HepG2 (cell line): ENCODE data around the gene C20orf144. TPM values are rescaled to one million over a fixed set of nuclear protein-coding genes. Genes with fewer than 3 reads are reported as not detected.

Source experiments
- ARNTL ChIP-seq: sonication (generic); formaldehyde crosslinking; IDR thresholded peaks from 2 replicates; pipeline ENCODE4 v1.4.0; 2020; ENCODE audit warnings: mild to moderate bottlenecking, missing genetic modification reagents
- HHEX ChIP-seq: IDR thresholded peaks from 2 replicates; pipeline ENCODE4 v1.6.1; 2016; ENCODE audit warnings: control low read depth
- KAT2B ChIP-seq: fragments of 150-350 bp; IDR thresholded peaks from 2 replicates; pipeline ENCODE4 v1.6.1; 2014; ENCODE audit warnings: low read depth, low read length, borderline replicate concordance
- KAT7 ChIP-seq: IDR thresholded peaks from 2 replicates; pipeline ENCODE4 v1.6.1; 2018; ENCODE audit warnings: borderline replicate concordance, missing compliant biosample characterization
- MIER2 ChIP-seq: IDR thresholded peaks from 2 replicates; pipeline ENCODE4 v1.6.1; 2016; ENCODE audit warnings: missing biosample characterization, missing genetic modification reagents
- NFKBIZ ChIP-seq: IDR thresholded peaks from 2 replicates; pipeline ENCODE4 v1.6.1; 2018; ENCODE audit warnings: missing genetic modification reagents, missing compliant biosample characterization
- SIX1 ChIP-seq: sonication (generic); formaldehyde crosslinking; IDR thresholded peaks from 2 replicates; pipeline ENCODE4 v1.4.0; 2020; ENCODE audit warnings: missing genetic modification reagents, borderline replicate concordance
- SYNCRIP ChIP-seq: fragments of 200-400 bp; formaldehyde crosslinking; IDR thresholded peaks from 2 replicates; pipeline ENCODE4 v1.6.1; 2018; ENCODE audit warnings: mild to moderate bottlenecking, low read depth, low read length; ENCODE audit not compliant: insufficient read depth
- THAP11 ChIP-seq: IDR thresholded peaks from 2 replicates; pipeline ENCODE4 v1.6.1; 2016; ENCODE audit warnings: missing biosample characterization, missing genetic modification reagents
- TMF1 ChIP-seq: sonication (generic); formaldehyde crosslinking; IDR thresholded peaks from 2 replicates; pipeline ENCODE4 v1.8.1; 2022; ENCODE audit warnings: low read depth, missing genetic modification reagents
- ZKSCAN1 ChIP-seq: fragments of 150-350 bp; IDR thresholded peaks from 2 replicates; pipeline ENCODE4 v1.6.1; 2014; ENCODE audit warnings: low read length
- ZNF180 ChIP-seq: sonication (generic); formaldehyde crosslinking; IDR thresholded peaks from 2 replicates; pipeline ENCODE4 v1.4.0; 2020; ENCODE audit warnings: low read depth, missing genetic modification reagents, borderline replicate concordance
- ZNF354B ChIP-seq: sonication (generic); formaldehyde crosslinking; IDR thresholded peaks from 2 replicates; pipeline ENCODE4 v1.8.0; 2022; ENCODE audit warnings: mild to moderate bottlenecking, missing genetic modification reagents
- ZNF367 ChIP-seq: sonication (generic); formaldehyde crosslinking; IDR thresholded peaks from 2 replicates; pipeline ENCODE4 v1.4.0; 2020; ENCODE audit warnings: missing genetic modification reagents, borderline replicate concordance
- ZNF564 ChIP-seq: sonication (generic); formaldehyde crosslinking; IDR thresholded peaks from 2 replicates; pipeline ENCODE4 v1.8.1; 2023; ENCODE audit warnings: mild to moderate bottlenecking, missing genetic modification reagents
- ZNF724P ChIP-seq: sonication (generic); formaldehyde crosslinking; IDR thresholded peaks from 2 replicates; pipeline ENCODE4 v1.8.0; 2022; ENCODE audit warnings: missing genetic modification reagents, borderline replicate concordance
- ZNF782 ChIP-seq: sonication (generic); formaldehyde crosslinking; IDR thresholded peaks from 2 replicates; pipeline ENCODE4 v1.4.0; 2020; ENCODE audit warnings: missing genetic modification reagents, mild to moderate bottlenecking, borderline replicate concordance
- ZNF841 ChIP-seq: sonication (generic); formaldehyde crosslinking; IDR thresholded peaks from 2 replicates; pipeline ENCODE4 v1.8.1; 2023; ENCODE audit warnings: missing genetic modification reagents, borderline replicate concordance
- polyA plus RNA-seq, 8 experiments: library from polyadenylated mRNA; depleted of rRNA in 3 of 8; stranded (reverse) in 7 of 8; unstranded in 1 of 8; fragments of >200 nt; fragmentation: Illumina TruSeq in 4 of 8; extraction: Trizol in 4 of 8; gene quantifications; 2 replicates each; pipeline versions ENCODE4 v1.2.1 to v1.2.3, GENCODE V29; 2011 to 2016; ENCODE audit warnings: low read depth in 4 of 8, missing spikeins in 1 of 8, mixed read lengths in 1 of 8; ENCODE audit not compliant: insufficient read depth in 1 of 8
- total RNA-seq, 5 experiments: library from RNA; depleted of rRNA; stranded (reverse); fragments of >200 nt; fragmentation: Illumina TruSeq; extraction: Trizol; gene quantifications; 2 replicates each; pipeline ENCODE4 v1.2.3, GENCODE V29; 2016; ENCODE audit warnings: low read depth in 1 of 5
- TF ChIP-seq, protein P1 (sequence below): sonication (generic); formaldehyde crosslinking; IDR thresholded peaks from 2 replicates; pipeline ENCODE4 v1.4.0; 2020; ENCODE audit warnings: missing genetic modification reagents, low read depth, mild to moderate bottlenecking, borderline replicate concordance
- TF ChIP-seq, protein P2 (sequence below): IDR thresholded peaks from 2 replicates; pipeline ENCODE4 v1.6.1; 2016; ENCODE audit warnings: missing compliant biosample characterization, missing genetic modification reagents, borderline replicate concordance
- TF ChIP-seq, protein P3 (sequence below): sonication (generic); formaldehyde crosslinking; IDR thresholded peaks from 2 replicates; pipeline ENCODE4 v1.4.0; 2020; ENCODE audit warnings: missing genetic modification reagents
- TF ChIP-seq, protein P4 (sequence below): IDR thresholded peaks from 2 replicates; pipeline ENCODE4 v1.6.1; 2016; ENCODE audit warnings: control low read depth
- TF ChIP-seq, protein P5 (sequence below): sonication (generic); formaldehyde crosslinking; IDR thresholded peaks from 2 replicates; pipeline ENCODE4 v1.5.0; 2020; ENCODE audit warnings: missing genetic modification reagents
- TF ChIP-seq, protein P6 (sequence below): IDR thresholded peaks from 2 replicates; pipeline ENCODE4 v1.6.1; 2016; ENCODE audit warnings: mild to moderate bottlenecking, missing biosample characterization, missing genetic modification reagents

The C20orf144 gene
- total and polyA plus RNA-seq, 2 of the 13 experiments (the other 11 are each of a cell fraction or from before 2014, with no cell fraction given), result 0.09 to 0.16 TPM

DNA sequence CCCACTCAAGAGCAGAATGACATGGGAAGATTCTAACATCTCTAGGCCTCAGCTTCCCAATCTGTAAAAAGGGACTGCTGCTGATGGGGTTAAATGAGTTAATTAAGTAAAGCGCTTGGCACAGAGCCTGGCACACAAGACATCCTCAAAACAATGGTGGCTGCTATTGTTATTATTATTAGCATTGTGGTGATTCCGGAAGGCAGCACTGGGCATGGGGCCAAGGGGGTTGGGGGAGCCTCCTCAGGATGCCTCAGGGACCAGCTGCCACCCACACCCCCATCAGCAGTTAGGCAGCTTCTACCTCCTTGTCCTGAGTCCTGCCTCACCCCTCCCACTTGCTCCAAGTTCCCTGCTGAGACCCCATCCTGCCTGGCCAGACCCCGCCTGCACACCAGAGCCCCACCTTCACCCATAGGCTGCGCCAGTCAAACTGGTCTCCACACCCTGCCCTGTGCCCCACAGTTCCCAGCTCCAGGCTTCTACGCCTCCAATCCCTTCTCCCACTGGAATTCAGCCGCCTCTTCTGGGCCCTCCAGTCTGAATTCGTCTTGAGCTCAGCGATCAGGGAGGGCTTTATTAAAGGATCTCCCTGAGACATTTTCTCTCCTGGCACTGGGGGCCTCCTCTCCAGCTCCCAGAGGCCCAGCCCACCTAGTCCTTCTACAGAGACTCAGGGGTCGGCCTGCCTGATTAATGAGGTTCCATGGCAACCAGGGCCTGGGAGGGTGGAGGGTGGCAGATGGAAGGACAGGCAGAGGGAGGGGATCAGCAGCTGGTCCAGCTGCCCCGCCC is 22.6 kb downstream of the C20orf144 start (continued):
- TF ChIP-seq KAT7 (CRISPR knock-in tag) (0 out of 2 replicates have a peak, but pooled peaks have one; percentile 10), ZNF354B (CRISPR knock-in tag) (no peak), ZNF564 (CRISPR knock-in tag) (no peak), ZNF841 (CRISPR knock-in tag) (no peak), SIX1 (CRISPR knock-in tag) (no peak), ARNTL (no peak), MIER2 (no peak), ZNF180 (CRISPR knock-in tag) (no peak), SYNCRIP (no peak), NFKBIZ (no peak), ZNF367 (CRISPR knock-in tag) (no peak), HHEX (CRISPR knock-in tag) (no peak), KAT2B (no peak), TMF1 (CRISPR knock-in tag) (peak; percentile 9; the same call in 1 of the 2 replicates), ZNF782 (no peak), THAP11 (no peak), ZKSCAN1 (no peak), ZNF724P (CRISPR knock-in tag) (no peak)
- TF ChIP-seq, protein P1, sequence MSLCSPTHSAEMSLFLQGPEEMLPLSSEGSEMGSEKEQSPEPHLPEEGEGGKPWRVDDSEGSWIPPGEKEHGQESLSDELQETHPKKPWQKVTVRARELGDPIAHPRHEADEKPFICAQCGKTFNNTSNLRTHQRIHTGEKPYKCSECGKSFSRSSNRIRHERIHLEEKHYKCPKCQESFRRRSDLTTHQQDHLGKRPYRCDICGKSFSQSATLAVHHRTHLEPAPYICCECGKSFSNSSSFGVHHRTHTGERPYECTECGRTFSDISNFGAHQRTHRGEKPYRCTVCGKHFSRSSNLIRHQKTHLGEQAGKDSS (CRISPR knock-in tag), result no peak
- TF ChIP-seq, protein P2, sequence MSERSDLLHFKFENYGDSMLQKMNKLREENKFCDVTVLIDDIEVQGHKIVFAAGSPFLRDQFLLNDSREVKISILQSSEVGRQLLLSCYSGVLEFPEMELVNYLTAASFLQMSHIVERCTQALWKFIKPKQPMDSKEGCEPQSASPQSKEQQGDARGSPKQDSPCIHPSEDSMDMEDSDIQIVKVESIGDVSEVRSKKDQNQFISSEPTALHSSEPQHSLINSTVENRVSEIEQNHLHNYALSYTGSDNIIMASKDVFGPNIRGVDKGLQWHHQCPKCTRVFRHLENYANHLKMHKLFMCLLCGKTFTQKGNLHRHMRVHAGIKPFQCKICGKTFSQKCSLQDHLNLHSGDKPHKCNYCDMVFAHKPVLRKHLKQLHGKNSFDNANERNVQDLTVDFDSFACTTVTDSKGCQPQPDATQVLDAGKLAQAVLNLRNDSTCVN (CRISPR knock-in tag), result 0 out of 2 replicates have a peak, but pooled peaks have one; percentile 4
- TF ChIP-seq, protein P3, sequence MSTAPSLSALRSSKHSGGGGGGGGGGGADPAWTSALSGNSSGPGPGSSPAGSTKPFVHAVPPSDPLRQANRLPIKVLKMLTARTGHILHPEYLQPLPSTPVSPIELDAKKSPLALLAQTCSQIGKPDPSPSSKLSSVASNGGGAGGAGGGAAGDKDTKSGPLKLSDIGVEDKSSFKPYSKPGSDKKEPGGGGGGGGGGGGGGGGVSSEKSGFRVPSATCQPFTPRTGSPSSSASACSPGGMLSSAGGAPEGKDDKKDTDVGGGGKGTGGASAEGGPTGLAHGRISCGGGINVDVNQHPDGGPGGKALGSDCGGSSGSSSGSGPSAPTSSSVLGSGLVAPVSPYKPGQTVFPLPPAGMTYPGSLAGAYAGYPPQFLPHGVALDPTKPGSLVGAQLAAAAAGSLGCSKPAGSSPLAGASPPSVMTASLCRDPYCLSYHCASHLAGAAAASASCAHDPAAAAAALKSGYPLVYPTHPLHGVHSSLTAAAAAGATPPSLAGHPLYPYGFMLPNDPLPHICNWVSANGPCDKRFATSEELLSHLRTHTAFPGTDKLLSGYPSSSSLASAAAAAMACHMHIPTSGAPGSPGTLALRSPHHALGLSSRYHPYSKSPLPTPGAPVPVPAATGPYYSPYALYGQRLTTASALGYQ (CRISPR knock-in tag), result no peak
- TF ChIP-seq, protein P4, sequence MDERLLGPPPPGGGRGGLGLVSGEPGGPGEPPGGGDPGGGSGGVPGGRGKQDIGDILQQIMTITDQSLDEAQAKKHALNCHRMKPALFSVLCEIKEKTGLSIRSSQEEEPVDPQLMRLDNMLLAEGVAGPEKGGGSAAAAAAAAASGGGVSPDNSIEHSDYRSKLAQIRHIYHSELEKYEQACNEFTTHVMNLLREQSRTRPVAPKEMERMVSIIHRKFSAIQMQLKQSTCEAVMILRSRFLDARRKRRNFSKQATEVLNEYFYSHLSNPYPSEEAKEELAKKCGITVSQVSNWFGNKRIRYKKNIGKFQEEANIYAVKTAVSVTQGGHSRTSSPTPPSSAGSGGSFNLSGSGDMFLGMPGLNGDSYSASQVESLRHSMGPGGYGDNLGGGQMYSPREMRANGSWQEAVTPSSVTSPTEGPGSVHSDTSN (CRISPR knock-in tag), result no peak
- TF ChIP-seq, protein P5, sequence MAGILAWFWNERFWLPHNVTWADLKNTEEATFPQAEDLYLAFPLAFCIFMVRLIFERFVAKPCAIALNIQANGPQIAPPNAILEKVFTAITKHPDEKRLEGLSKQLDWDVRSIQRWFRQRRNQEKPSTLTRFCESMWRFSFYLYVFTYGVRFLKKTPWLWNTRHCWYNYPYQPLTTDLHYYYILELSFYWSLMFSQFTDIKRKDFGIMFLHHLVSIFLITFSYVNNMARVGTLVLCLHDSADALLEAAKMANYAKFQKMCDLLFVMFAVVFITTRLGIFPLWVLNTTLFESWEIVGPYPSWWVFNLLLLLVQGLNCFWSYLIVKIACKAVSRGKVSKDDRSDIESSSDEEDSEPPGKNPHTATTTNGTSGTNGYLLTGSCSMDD, result no peak
- TF ChIP-seq, protein P6, sequence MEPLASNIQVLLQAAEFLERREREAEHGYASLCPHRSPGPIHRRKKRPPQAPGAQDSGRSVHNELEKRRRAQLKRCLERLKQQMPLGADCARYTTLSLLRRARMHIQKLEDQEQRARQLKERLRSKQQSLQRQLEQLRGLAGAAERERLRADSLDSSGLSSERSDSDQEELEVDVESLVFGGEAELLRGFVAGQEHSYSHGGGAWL (CRISPR knock-in tag), result no peak
